K562 (cell line): ENCODE results near the gene GCNT4. TPM values are rescaled to one million over a fixed set of nuclear protein-coding genes. Genes with fewer than 3 reads are reported as not detected.

Experiments used
- ARID2 ChIP-seq: fragments of 450-650 bp; IDR thresholded peaks from 2 replicates; pipeline ENCODE4 v1.6.1; 2017; ENCODE audit warnings: antibody characterized with exemption, mild to moderate bottlenecking
- ASH1L ChIP-seq: fragments of 450-650 bp; IDR thresholded peaks from 2 replicates; pipeline ENCODE4 v1.6.1; 2018; ENCODE audit warnings: borderline replicate concordance, mild to moderate bottlenecking, low read depth; ENCODE audit not compliant: partially characterized antibody
- BRD9 ChIP-seq: fragments of 450-650 bp; IDR thresholded peaks from 2 replicates; pipeline ENCODE4 v1.6.1; 2018; ENCODE audit warnings: low read depth; ENCODE audit not compliant: partially characterized antibody
- FOXA3 ChIP-seq, 2 experiments: fragments of 450-650 bp in 1 of 2; sonication (generic) in 1 of 2; formaldehyde crosslinking; IDR thresholded peaks in 1 of 2; conservative IDR thresholded peaks in 1 of 2; 2 replicates each; pipeline versions ENCODE4 v1.4.0 to v1.8.0; 2020 to 2022; ENCODE audit warnings: mild to moderate bottlenecking in 2 of 2, missing genetic modification reagents in 1 of 2
- GMEB1 ChIP-seq: fragments of 250-450 bp; sonication (Bioruptor Pico); IDR thresholded peaks from 2 replicates; pipeline ENCODE4 v1.4.0; 2020; ENCODE audit warnings: mild to moderate bottlenecking
- KDM2B ChIP-seq: fragments of 250-450 bp; sonication (Bioruptor Pico); IDR thresholded peaks from 2 replicates; pipeline ENCODE4 v1.8.0; 2021; ENCODE audit warnings: mild to moderate bottlenecking, moderate library complexity
- KLF10 ChIP-seq: fragments of 250-450 bp; sonication (Bioruptor Pico); IDR thresholded peaks from 2 replicates; pipeline ENCODE4 v1.6.1; 2021; ENCODE audit warnings: matching md5 sums
- L3MBTL2 ChIP-seq: fragments of 450-650 bp; IDR thresholded peaks from 2 replicates; pipeline ENCODE4 v1.6.1; 2016; ENCODE audit warnings: mild to moderate bottlenecking, moderate library complexity
- LARP7 ChIP-seq: fragments of 450-650 bp; IDR thresholded peaks from 2 replicates; pipeline ENCODE4 v1.6.1; 2016
- MAFK ChIP-seq: IDR thresholded peaks from 2 replicates; pipeline ENCODE4 v1.6.1; 2011; ENCODE audit warnings: low read length, improper control_type of control experiment
- MYBL2 ChIP-seq, 2 experiments: fragments of 450-650 bp in 1 of 2; sonication (generic) in 1 of 2; formaldehyde crosslinking in 1 of 2; IDR thresholded peaks; 2 replicates each; pipeline versions ENCODE4 v1.6.1 to v1.8.1; 2017 to 2022; ENCODE audit warnings: borderline replicate concordance in 1 of 2, inconsistent platforms in 1 of 2, low read depth in 1 of 2, mild to moderate bottlenecking in 1 of 2, missing genetic modification reagents in 1 of 2, moderate library complexity in 1 of 2
- POLR2A ChIP-seq: fragments of 450-650 bp; conservative IDR thresholded peaks from 2 replicates; pipeline ENCODE4 v1.6.1; 2016
- RBM34 ChIP-seq: fragments of 200-400 bp; formaldehyde crosslinking; IDR thresholded peaks from 2 replicates; pipeline ENCODE4 v1.6.1; 2018; ENCODE audit warnings: low read length, borderline replicate concordance; ENCODE audit not compliant: insufficient read depth
- polyA plus RNA-seq, 8 experiments: library from polyadenylated mRNA; depleted of rRNA in 4 of 8; stranded (reverse) in 5 of 8; unstranded in 3 of 8; fragments of >200 nt; fragmentation: Nextera tagmentation in 2 of 8; fragmentation: Illumina TruSeq in 1 of 8; extraction: Ambion mirVana in 2 of 8; extraction: Trizol in 1 of 8; gene quantifications; 2 replicates each; pipeline versions ENCODE4 v1.2.1 to v1.2.3, GENCODE V29; 2011 to 2014; ENCODE audit warnings: inconsistent platforms in 1 of 8, missing spikeins in 1 of 8
- total RNA-seq, 7 experiments: library from RNA; depleted of rRNA in 6 of 7; stranded (reverse); fragments of >200 nt in 6 of 7; fragmentation: Illumina TruSeq in 2 of 7; extraction: Trizol in 2 of 7; gene quantifications; 2 replicates each; pipeline versions ENCODE4 v1.2.1 to v1.2.3, GENCODE V29; 2011 to 2021; ENCODE audit warnings: low replicate concordance in 1 of 7
- TF ChIP-seq, protein P1 (sequence below): sonication (generic); formaldehyde crosslinking; IDR thresholded peaks from 2 replicates; pipeline ENCODE4 v1.8.0; 2022; ENCODE audit warnings: mild to moderate bottlenecking, missing genetic modification reagents
- TF ChIP-seq, protein P2 (sequence below): sonication (generic); formaldehyde crosslinking; IDR thresholded peaks from 2 replicates; pipeline ENCODE4 v1.4.0; 2020; ENCODE audit warnings: mild to moderate bottlenecking, missing genetic modification reagents

The GCNT4 gene
- total and polyA plus RNA-seq, 9 of the 15 experiments (the other 6 are each of a cell fraction or from before 2014, with no cell fraction given) = 0.01 TPM; not detected in 8

DNA sequence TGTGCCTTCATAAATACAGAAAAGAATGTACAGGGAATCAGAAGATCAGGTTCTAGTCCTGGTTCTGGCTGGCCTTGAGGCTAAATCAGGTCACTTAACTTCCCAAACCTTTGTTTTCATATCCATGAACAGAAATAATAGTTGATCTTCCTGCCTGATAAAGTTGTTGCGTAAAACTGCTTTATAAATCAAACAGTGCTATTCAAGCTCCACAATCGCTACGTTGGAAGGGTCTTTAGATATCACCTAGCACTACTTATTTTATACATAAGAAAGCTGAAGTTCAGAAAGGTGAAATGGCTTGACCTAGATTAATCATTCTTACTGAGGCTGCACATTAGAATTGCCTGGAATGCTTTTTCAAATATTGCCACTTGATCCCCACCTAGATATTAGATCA lies 36.3 kb upstream of the GCNT4 start (continued):
- TF ChIP-seq, protein P1, sequence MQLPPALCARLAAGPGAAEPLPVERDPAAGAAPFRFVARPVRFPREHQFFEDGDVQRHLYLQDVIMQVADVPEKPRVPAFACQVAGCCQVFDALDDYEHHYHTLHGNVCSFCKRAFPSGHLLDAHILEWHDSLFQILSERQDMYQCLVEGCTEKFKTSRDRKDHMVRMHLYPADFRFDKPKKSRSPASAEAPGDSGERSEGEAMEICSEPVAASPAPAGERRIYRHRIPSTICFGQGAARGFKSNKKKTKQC = no peak
- TF ChIP-seq LARP7 = no peak
- TF ChIP-seq KLF10 (CRISPR knock-in tag) = no peak
- no peak for TF ChIP-seq ASH1L
- no peak for TF ChIP-seq L3MBTL2
- TF ChIP-seq ARID2 = no peak
- TF ChIP-seq MAFK = no peak
- no peak for TF ChIP-seq KDM2B (CRISPR knock-in tag)
- no peak for TF ChIP-seq POLR2A
- TF ChIP-seq, protein P2, sequence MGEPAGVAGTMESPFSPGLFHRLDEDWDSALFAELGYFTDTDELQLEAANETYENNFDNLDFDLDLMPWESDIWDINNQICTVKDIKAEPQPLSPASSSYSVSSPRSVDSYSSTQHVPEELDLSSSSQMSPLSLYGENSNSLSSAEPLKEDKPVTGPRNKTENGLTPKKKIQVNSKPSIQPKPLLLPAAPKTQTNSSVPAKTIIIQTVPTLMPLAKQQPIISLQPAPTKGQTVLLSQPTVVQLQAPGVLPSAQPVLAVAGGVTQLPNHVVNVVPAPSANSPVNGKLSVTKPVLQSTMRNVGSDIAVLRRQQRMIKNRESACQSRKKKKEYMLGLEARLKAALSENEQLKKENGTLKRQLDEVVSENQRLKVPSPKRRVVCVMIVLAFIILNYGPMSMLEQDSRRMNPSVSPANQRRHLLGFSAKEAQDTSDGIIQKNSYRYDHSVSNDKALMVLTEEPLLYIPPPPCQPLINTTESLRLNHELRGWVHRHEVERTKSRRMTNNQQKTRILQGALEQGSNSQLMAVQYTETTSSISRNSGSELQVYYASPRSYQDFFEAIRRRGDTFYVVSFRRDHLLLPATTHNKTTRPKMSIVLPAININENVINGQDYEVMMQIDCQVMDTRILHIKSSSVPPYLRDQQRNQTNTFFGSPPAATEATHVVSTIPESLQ (CRISPR knock-in tag) = no peak
- TF ChIP-seq GMEB1 (CRISPR knock-in tag) = no peak
- no peak for TF ChIP-seq FOXA3 (CRISPR knock-in tag; conservative IDR thresholded peaks at IDR 0.05 in 1 of 2, IDR thresholded peaks at IDR 0.05 in 1 of 2)
- no peak for TF ChIP-seq RBM34
- no peak for TF ChIP-seq BRD9
- TF ChIP-seq MYBL2 (IDR thresholded peaks at IDR 0.05; ENCODE audit: low read depth) = no peak
- no peak for TF ChIP-seq MYBL2 (CRISPR knock-in tag; IDR thresholded peaks at IDR 0.05; ENCODE audit: borderline replicate concordance)
